ENCODE data around the gene RIPK4.

GRCh38 chr21:41778930-41779600 is 12.2 kb upstream of the RIPK4 start:
- TF ChIP-seq POLR2A (IDR thresholded peaks at IDR 0.05): no peak
- TF ChIP-seq CTCF (IDR thresholded peaks at IDR 0.05): no peak

All from breast epithelium (tissue), 3 donors.